ENCODE measurements around the gene STRBP.
"Not testable (repeated sequence)": the region's sequence is repeated elsewhere in the genome, so short reads cannot be mapped to it uniquely, and the experiment has no call there.

STRBP gene

GRCh38 chr9:123283455-123283854 lies 15.1 kb upstream of the STRBP start:
- DNase-seq (ENCODE audit: low read depth in 2 of 2, low spot score in 1 of 2), result no peak

DNA sequence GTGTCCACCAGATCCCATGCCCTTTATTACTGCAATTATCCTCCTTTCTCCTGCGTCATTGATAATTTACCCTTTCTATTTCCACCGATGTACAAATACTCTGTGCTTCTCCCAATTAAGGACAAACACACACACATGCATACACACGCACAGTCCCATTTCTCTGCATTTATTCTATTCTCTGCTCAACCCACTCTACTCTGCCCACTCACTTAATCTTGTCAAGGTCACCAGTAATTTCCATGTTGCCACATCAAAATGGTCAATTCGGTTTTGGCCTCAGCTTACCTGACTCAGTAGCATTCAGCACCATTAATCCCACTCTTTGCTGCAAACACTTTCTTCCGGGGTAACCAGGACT lies 14.6 kb upstream of the STRBP start:
- DNase-seq (ENCODE audit: low read depth in 2 of 2, low spot score in 1 of 2), result no peak

GRCh38 chr9:123282362-123283047 lies 14.1 kb upstream of the STRBP start:
- no peak for DNase-seq (ENCODE audit: low read depth in 2 of 2, low spot score in 1 of 2)

- no peak for DNase-seq (ENCODE audit: low read depth in 2 of 2, low spot score in 1 of 2)
These were observed 13.4 kb upstream of the STRBP start for GRCh38 chr9:123281659-123282350.

DNA sequence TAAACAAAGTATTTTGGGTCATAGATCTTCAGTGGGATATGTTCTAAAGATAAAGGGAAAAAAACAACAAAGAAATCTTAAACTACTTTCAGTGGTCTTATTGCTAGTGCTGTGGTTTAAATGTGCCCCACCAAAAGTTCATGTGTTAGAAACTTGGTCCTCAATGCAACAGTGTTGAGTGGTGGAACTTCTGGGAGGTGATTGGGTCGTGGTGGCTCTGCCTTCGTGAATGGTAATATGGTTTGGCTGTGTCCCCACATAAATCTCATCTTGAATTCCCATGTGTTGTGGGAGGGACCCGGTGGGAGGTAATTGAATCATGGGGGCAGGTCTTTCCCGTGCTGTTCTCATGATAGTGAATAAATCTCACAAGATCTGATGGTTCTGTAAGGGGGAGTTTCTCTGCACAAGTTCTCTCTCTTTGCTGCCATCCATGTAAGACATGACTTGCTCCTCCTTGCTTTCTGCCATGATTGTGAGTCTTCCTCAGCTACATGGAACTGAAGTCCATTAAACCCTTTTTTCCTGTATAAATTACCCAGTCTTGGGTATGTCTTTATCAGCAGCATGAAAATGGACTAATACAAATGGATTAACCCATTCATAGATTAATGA lies 10.6 kb upstream of the STRBP start:
- not testable (repeated sequence) for DNase-seq (ENCODE audit: low read depth in 2 of 2, low spot score in 1 of 2)

DNA sequence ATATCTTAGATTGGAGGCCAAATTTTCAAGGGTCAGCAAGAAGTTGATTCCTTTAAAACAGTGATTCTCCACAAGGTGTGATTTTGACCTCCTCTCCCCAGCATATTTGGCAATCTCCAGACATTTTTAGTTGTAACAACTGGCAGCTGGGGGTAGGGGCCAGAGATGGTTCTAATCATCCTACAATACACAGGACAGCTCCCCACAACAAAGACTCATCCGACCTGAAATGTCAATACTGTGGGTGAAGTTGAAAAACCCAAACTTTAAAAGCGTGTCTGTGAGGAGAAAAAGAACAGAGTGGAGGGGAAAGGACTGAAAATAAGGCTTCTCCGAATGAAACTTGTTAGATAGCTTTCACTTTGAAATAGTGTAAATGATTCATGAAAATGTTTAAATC lies 10.0 kb upstream of the STRBP start:
- DNase-seq (ENCODE audit: low read depth in 2 of 2, low spot score in 1 of 2), result no peak

DNA sequence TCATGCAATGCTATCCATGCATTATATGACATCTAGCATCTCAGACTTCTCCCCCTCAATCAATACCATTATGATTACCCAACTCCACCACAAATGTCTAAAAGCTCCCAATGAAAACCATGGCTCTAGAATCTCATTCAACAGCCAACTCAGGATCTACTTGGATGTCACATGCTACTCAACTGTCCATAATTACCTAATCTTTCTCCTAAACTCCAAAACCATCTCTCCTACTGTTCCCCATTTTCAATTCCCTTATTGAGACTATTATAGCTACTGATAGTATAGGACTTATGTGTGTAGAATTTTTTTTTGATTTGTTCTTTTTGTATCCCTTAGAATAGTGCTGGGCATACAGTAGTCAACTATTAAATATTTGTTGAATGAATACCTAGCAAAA lies 8.2 kb upstream of the STRBP start:
- no peak for DNase-seq (ENCODE audit: low read depth in 2 of 2, low spot score in 1 of 2)

GRCh38 chr9:123271133-123271532 lies 2.7 kb upstream of the STRBP start:
- DNase-seq (ENCODE audit: low read depth in 2 of 2, low spot score in 1 of 2), result not testable (repeated sequence)

DNA sequence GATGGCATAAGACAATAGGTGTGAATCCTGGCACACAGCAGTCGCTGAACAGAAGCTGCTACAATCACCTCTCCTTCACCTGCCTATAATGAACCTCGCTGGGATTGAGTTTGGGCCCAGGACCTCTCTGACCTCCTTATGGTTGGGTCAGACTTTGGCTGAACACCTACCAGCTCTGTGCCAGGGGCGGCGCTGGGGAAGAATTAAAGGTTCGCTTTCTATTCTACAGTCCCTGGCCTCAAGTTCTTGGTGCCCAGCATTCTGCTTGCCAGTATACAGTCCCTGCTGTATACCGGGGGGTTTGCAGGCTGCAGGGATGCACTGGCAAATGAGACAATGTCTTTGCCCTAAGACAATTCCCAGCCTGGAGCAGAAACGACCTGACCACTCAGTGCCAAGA lies 895 bp upstream of the STRBP start:
- no peak for DNase-seq (ENCODE audit: low read depth in 2 of 2, low spot score in 1 of 2)

DNA sequence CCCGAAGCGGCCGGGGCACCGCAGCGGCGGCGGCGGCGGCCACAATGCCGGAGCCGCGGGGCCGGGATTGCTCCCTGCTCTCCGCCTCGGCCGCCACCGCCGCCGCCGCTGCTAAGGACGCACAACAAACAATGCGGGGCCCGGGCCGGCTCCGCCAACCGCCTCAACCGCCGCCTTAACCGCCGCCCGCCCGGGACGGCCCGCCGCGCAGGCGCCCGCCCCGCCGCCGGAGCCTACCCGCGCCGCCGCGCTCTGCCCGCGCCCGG lies 254 bp downstream of the STRBP start:
- no peak for DNase-seq (ENCODE audit: low read depth in 2 of 2, low spot score in 1 of 2)

DNA sequence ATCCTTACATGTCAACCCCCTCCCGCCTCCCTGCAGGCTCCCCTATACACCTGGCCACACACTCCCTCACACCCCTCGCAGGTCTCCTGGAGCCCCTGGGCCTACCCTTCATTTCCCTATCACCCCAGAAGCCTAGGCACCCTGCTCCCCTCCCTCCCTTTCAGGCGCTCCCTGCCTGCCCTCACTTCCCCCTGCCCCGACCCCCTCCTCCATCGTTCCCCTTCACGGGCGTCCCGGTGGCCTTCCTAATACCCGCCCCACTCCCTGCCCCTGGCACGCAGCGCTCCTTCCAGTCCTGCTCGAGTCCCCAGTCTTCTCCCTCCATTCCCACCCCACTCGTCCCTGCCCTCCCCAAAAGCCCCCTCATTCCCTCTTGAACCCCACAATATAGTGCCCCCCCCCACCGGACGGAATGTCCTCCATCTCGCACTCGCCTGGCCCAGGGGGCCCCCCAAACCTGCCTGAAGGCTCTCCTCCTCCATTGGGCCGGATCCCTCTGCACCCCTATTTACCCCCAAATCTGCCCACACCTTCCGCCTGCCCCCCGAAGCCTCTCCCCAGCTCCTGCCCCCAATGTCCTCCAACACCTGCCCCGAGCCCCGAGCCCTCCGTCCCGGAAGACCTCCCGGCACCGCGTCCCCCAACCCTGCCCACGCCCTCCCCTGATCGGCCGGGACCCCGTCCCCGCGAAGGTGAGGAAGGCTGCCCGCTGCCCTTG lies 746 bp downstream of the STRBP start:
- DNase-seq (ENCODE audit: low read depth in 2 of 2, low spot score in 1 of 2), result no peak

DNA sequence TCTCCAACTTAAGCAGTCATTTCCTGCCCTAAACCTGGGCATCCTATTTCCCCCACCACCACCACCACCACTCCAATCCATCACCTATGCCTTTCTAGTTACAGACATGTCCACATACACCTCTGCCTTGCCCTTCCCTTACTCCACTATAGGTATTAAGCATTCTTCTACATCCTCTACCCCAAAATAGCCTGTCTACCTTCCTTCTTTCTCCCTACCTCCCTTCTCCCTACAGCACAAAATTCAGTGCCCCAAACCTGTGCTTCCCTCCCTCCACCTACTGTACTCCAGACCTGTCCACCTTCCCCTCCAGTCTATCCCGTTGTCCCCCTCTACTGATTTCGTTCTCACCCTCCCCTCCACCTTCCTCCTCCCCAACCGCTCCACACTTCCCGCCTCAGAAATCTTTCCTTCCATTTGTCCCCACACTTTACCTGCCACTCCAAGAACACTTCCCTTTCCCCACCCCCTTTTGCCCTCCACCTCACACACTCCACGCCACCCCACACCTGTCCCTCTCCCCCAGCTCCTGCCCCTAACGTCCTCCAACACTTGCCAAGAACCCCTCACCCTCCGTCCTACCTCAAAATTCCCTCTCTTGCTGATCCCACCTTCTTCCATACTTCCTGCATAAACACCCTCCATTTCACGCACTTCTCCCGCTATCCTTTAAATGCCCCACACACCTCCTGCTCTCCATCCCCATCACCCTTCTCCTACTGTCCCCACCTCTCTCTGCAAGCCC lies 1.6 kb downstream of the STRBP start:
- DNase-seq (ENCODE audit: low read depth in 2 of 2, low spot score in 1 of 2), result no peak

DNA sequence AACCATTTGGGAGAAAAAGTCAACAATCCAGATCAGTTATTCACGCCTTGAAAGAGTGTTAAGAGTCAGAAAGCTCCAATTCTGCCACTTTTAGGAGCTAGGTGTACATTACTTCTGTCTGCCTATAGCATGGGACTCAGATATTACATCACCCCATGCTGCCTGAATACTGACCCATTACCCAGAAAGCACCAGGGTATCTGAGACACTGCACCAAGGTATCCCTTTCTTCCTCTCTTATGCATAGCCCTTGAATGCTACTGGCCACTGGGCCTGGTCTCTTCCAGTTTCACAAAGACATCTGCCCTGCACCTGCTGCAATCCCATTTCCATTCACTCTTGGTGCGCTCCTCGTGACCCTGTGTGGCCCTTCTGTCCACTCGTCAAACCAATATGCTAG lies 2.6 kb downstream of the STRBP start:
- no peak for DNase-seq (ENCODE audit: low read depth in 2 of 2, low spot score in 1 of 2)

DNA sequence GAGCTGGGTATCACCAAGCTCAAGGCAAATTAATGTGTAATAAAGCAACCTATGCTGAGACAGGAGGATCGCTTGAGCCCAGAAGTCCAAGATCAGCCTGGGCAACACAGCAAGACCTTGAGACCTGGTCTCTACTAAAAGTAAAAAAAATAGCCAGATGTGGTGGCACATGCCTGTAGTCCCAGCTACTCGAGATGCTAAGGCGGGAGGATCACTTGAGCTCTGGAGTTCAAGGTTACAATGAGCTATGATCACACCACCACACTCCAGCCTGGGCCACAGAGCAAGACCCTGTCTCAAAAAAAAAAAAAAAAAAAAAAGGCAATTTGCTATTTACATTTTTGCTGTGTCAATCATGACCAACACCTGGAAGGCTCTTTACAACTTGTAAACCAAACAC lies 5.2 kb downstream of the STRBP start:
- DNase-seq (ENCODE audit: low read depth in 2 of 2, low spot score in 1 of 2), result no peak

DNA sequence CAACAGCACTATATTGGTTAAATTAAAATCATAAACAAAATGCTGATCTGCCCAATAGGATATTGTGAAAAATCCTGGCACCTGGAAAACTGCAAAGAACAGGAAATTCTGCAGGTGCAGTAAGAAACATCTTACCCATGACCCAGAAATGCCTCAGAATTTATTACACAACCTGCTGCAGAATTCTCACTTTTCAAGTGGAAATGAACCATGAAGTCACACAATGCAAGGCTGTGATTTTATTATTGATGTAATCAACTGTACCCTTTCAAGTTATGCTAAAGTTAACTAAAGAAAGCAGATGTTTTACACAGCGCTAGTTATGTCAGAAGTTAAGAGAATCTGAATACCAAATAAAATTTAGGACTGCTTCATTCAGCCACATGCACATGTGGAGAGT lies 6.0 kb downstream of the STRBP start:
- DNase-seq (ENCODE audit: low read depth in 2 of 2, low spot score in 1 of 2), result no peak

GRCh38 chr9:123261006-123261677 lies 7.2 kb downstream of the STRBP start:
- DNase-seq (ENCODE audit: low read depth in 2 of 2, low spot score in 1 of 2), result no peak

DNA sequence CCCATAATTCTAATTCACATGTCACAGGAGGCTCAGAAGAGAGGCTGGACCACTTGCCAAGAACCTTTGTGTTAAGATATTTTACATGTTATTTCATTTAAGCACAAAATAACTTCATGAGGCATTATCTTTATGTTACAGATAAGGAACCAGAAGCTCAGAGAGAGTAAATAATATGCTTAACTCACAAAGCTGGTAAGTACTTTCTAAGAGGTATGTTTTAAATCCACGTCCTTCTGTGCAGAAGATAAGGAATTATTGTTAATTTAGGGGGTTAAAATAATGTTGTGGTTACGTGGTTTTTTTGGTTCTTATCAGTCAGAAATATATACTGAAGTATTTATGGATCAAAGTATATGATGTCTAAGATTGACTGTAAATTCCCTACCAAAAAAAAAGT lies 8.0 kb downstream of the STRBP start:
- no peak for DNase-seq (ENCODE audit: low read depth in 2 of 2, low spot score in 1 of 2)

DNA sequence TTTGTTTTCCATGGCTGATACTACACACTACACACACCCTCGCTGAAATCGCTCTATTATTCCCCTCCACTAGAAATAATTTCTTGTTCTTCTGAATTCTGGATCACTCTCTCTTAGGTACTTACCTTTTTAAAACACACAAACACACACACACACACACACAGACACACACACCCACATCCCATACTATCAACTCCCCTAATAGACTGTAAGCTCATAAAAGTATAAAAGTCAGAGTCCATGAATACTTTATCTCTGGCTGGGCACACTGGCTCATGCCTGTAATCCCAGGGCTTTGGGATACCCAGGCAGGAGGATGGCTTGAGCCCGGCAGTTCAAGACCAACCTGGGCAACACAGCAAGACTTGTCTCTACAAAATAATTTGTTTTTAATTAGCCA lies 11.1 kb downstream of the STRBP start:
- DNase-seq (ENCODE audit: low read depth in 2 of 2, low spot score in 1 of 2), result no peak

GRCh38 chr9:123255718-123256117 lies 12.7 kb downstream of the STRBP start:
- no peak for DNase-seq (ENCODE audit: low read depth in 2 of 2, low spot score in 1 of 2)

- DNase-seq (ENCODE audit: low read depth in 2 of 2, low spot score in 1 of 2), result no peak
These were observed 15.2 kb downstream of the STRBP start for GRCh38 chr9:123253204-123253603.

GRCh38 chr9:123251741-123252140 lies 16.6 kb downstream of the STRBP start:
- no peak for DNase-seq (ENCODE audit: low read depth in 2 of 2, low spot score in 1 of 2)

Measured in stimulated activated CD8-positive, alpha-beta memory T cell treated with anti-CD3 and anti-CD28 coated beads, Interleukin-4, amount 100 ng/mL, for 1 hour (primary cell).